Psoas muscle (tissue), 8 donors: Measurements from ENCODE around the gene FZD8. TPM values are rescaled to one million over a fixed set of nuclear protein-coding genes. Genes with fewer than 3 reads are reported as not detected.

Experiments used
- ATAC-seq, 4 donors: fragments of 200-7000 bp; cut with Tn5 transposase; one replicate each; pipeline ENCODE4 v1.9.1; 2020; ENCODE audit warnings: moderate library complexity in 3 of 4, mild to moderate bottlenecking in 2 of 4
- DNase-seq, 2 donors: peaks; one replicate each; pipeline ENCODE4 v3.0.0-alpha.2; 2020
- H3K27ac ChIP-seq: fragments of 200-600 bp; one replicate; pipeline ENCODE4 v1.8.0; 2022
- H3K27me3 ChIP-seq, 3 donors: fragments of 200-600 bp in 1 of 3; one replicate each; pipeline versions ENCODE4 v1.6.1 to v1.8.0; 2013 to 2022; ENCODE audit warnings: low read length in 2 of 3, mild to moderate bottlenecking in 2 of 3, moderate library complexity in 1 of 3; ENCODE audit not compliant: insufficient read depth in 3 of 3
- H3K36me3 ChIP-seq, 2 donors: fragments of 200-600 bp in 1 of 2; one replicate each; pipeline versions ENCODE4 v1.6.1 to v1.8.0; 2013 to 2022; ENCODE audit warnings: low read depth in 1 of 2, mild to moderate bottlenecking in 1 of 2, moderate library complexity in 1 of 2; ENCODE audit not compliant: insufficient read depth in 1 of 2
- H3K4me1 ChIP-seq: fragments of 200-600 bp; one replicate; pipeline ENCODE4 v1.8.0; 2022
- H3K4me3 ChIP-seq: fragments of 200-600 bp; one replicate; pipeline ENCODE4 v1.8.0; 2022; ENCODE audit warnings: mild to moderate bottlenecking
- H3K9me3 ChIP-seq: fragments of 200-600 bp; one replicate; pipeline ENCODE4 v1.8.0; 2022
- CTCF ChIP-seq: fragments of 200-600 bp; IDR thresholded peaks from one replicate; pipeline ENCODE4 v1.8.0; 2022; ENCODE audit warnings: antibody characterized with exemption
- WGBS, 3 donors: extraction: QIAGEN DNeasy Blood & Tissue Kit; methylation state at CpG; one replicate each; pipeline versions ENCODE4 v1.1.6 to v1.1.7; 2013; 5-methylcytosine and 5-hydroxymethylcytosine counted together
- intact Hi-C, 2 donors: fragments of 100-400 bp; cut with DNase I; formaldehyde crosslinking; loops; one replicate each; pipeline versions ENCODE4 v1.11.0 to v1.14.2; 2022
- polyA plus RNA-seq, 3 donors: library from polyadenylated mRNA; stranded (reverse); fragments of 200-250 nt; gene quantifications; one replicate each; pipeline ENCODE4 v1.2.3, GENCODE V29; 2013
- total RNA-seq, 4 donors: library from RNA; stranded (reverse); fragmentation: NEBNext Ultra II Directional in 2 of 4; extraction: Animal tissue kit (Norgen Biotek cat#: 25700) in 2 of 4; gene quantifications; one replicate each; pipeline versions ENCODE4 v1.2.1 to v1.2.4, GENCODE V29; 2021 to 2023
- donor health status: healthy with polysubstance abuse.
- donor health status: DM: no; HTN: no; CAD: no; lungs with moderate emphysema.
- donor health status: Bipolar disorder and iron deficiency.
- donor health status: healthy.
- donor health status: DM: yes; HTN: yes; CAD: no.
- donor health status: DM: no; HTN: no; CAD: no.
- donor health status: DM: no; HTN: no; CAD: no.
- donor health status: DM: yes; HTN: yes; CAD: no.

The FZD8 gene
- total and polyA plus RNA-seq, 7 donors: 1.4 to 6.1 (median 4.1) TPM

- peaks cover 3% of the 10 kb centered on the region for H3K9me3 ChIP-seq
- no peak for TF ChIP-seq CTCF
- H3K4me1 ChIP-seq: no peaks in the 10 kb centered on the region
- H3K4me3 ChIP-seq: no peak overlapping the region
- no peak overlapping the region for H3K27ac ChIP-seq
- intact Hi-C loops: no loop called here
- ATAC-seq: no peak
- DNase-seq: no peak
- H3K36me3 ChIP-seq: no peaks in the 10 kb centered on the region
- 83 to 86% (median 84%) methylated on average over 2 of the region's 2 CpGs for WGBS, 3 donors
- no peaks in the 10 kb centered on the region for H3K27me3 ChIP-seq
Observed at GRCh38 chr10:35652824-35653223, 10.7 kb upstream of the FZD8 start.

GRCh38 chr10:35650894-35651293 is 8.8 kb upstream of the FZD8 start:
- DNase-seq (no peak), ATAC-seq (no peak)
- H3K4me1 ChIP-seq: no peaks in the 10 kb centered on the region
- H3K27me3 ChIP-seq: no peaks in the 10 kb centered on the region
- no peak overlapping the region for H3K27ac ChIP-seq
- TF ChIP-seq CTCF: no peak
- H3K36me3 ChIP-seq: no peaks in the 10 kb centered on the region
- H3K4me3 ChIP-seq: no peak overlapping the region
- H3K9me3 ChIP-seq: no peaks in the 10 kb centered on the region
- WGBS, 3 donors: 81 to 92% (median 85%) methylated on average over 3 of the region's 3 CpGs
- intact Hi-C loops: no loop called here

- peak overlapping the region; percentile 92 for H3K27ac ChIP-seq
- DNase-seq (no peak), ATAC-seq (no peak)
- peak overlapping the region; percentile 95 for H3K4me3 ChIP-seq
- peaks cover 5% of the 10 kb centered on the region for H3K4me1 ChIP-seq
- no peak for TF ChIP-seq CTCF
- WGBS, 3 donors: 15 to 19% (median 16%) methylated on average over 13 of the region's 13 CpGs
- H3K9me3 ChIP-seq: no peaks in the 10 kb centered on the region
- H3K36me3 ChIP-seq: no peaks in the 10 kb centered on the region
- intact Hi-C loops: loop anchor here in 1 of 2 donors (10.0 kb wide), 2 partner anchors 351 to 531 kb away; no protein-coding TSS in a partner anchor
- H3K27me3 ChIP-seq: no peaks in the 10 kb centered on the region
Observed at GRCh38 chr10:35644050-35644950, 2.2 kb upstream of the FZD8 start.

- Histone ChIP-seq H3K27me3 (no peaks in the 10 kb centered on the region), H3K27ac (peak overlapping the region; percentile 92), H3K4me3 (peak overlapping the region; percentile 95), H3K9me3 (no peaks in the 10 kb centered on the region), H3K4me1 (peaks cover 5% of the 10 kb centered on the region), H3K36me3 (peaks cover 0 to under 1% of the 10 kb centered on the region in 2 donors)
- peak; percentile 9 for TF ChIP-seq CTCF
- DNase-seq (peak; percentile 77 to 84), ATAC-seq (peak; percentile 38 to 66 (median 49))
- 0 to 1% (median 1%) methylated on average over 39 to 42 of the region's 42 CpGs for WGBS, 3 donors
- intact Hi-C loops: loop anchor here in 1 of 2 donors (10.0 kb wide), 2 partner anchors 351 to 531 kb away; no protein-coding TSS in a partner anchor
Observed at GRCh38 chr10:35643151-35644049, 1.3 kb upstream of the FZD8 start.
